Gastrocnemius medialis (tissue), 4 donors: ENCODE measurements around the gene SLC25A17.

Experiments
- POLR2A ChIP-seq, 2 donors: fragments of 450-650 bp; IDR thresholded peaks; one replicate each; pipeline ENCODE4 v1.6.1; 2017; ENCODE audit warnings: antibody characterized with exemption in 2 of 2, mild to moderate bottlenecking in 2 of 2, moderate library complexity in 2 of 2
- TF ChIP-seq, protein P1 (sequence below), 5 experiments: fragments of 450-650 bp in 3 of 5; fragments of 200-600 bp in 2 of 5; sonication (generic) in 2 of 5; IDR thresholded peaks in 4 of 5; conservative IDR thresholded peaks in 1 of 5; 1 replicate in 4 of 5; 2 replicates in 1 of 5; pipeline ENCODE4 v1.5.1; 2016 to 2019; ENCODE audit warnings: antibody characterized with exemption in 5 of 5, mild to moderate bottlenecking in 3 of 5, moderate library complexity in 3 of 5

DNA sequence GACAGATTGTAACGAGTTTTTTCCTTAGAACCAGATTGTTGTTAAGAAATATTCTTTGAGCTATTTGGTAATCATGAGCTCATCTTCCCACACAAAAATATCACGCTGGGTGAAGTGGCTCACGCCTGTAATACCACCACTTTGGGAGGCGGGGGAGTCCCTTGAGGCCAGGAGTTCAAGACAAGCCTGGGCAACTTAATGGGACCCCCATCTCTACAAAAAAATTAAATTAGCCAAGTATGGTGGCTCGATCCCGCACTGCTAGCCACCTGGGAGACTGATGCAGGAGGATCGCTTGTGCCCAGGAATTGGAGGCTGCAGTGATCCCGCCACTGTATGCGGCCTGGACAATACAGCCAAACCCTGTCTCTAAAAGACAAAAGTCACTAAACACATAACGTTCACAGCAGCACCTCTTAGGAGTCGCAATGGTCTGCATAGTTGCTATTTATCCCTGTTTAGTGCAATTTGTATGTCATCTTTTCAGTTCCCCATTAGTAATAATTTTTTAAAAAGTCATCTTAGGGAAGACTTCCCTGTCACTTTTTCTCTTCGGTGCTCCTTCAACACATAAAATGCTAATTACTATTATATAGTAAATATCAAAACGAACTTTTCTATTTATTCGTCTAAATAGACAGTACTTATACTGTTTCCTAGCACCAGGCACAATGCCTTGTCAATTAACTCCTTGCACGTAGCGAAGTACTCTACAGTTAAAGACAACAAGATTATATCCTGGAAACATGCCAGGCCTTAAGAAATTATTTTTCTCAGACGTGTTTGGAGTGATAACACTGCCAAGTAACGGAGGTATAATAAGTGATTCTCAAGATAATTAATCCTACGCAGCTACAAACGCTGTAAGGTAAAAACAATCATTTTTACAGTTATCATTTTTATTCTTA, 36.2 kb upstream of the SLC25A17 start:
- TF ChIP-seq, protein P1, sequence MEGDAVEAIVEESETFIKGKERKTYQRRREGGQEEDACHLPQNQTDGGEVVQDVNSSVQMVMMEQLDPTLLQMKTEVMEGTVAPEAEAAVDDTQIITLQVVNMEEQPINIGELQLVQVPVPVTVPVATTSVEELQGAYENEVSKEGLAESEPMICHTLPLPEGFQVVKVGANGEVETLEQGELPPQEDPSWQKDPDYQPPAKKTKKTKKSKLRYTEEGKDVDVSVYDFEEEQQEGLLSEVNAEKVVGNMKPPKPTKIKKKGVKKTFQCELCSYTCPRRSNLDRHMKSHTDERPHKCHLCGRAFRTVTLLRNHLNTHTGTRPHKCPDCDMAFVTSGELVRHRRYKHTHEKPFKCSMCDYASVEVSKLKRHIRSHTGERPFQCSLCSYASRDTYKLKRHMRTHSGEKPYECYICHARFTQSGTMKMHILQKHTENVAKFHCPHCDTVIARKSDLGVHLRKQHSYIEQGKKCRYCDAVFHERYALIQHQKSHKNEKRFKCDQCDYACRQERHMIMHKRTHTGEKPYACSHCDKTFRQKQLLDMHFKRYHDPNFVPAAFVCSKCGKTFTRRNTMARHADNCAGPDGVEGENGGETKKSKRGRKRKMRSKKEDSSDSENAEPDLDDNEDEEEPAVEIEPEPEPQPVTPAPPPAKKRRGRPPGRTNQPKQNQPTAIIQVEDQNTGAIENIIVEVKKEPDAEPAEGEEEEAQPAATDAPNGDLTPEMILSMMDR (IDR thresholded peaks at IDR 0.05 in 4 of 5, conservative IDR thresholded peaks at IDR 0.05 in 1 of 5) = no peak
- TF ChIP-seq POLR2A (IDR thresholded peaks at IDR 0.05) = no peak
